Activated CD4-positive, CD25-positive, alpha-beta regulatory T cell (primary cell): ENCODE data around the gene PHACTR4.
"Not testable (repeated sequence)": the region's sequence is repeated elsewhere in the genome, so short reads cannot be mapped to it uniquely, and the experiment has no call there.

Source experiments
- DNase-seq, 4 experiments: peaks; one replicate each; lab custom pipeline; 2025; lab: John Stamatoyannopoulos, UW

PHACTR4 gene

GRCh38 chr1:28437264-28437923 is 67.9 kb downstream of the PHACTR4 start:
- DNase-seq = no peak

DNA sequence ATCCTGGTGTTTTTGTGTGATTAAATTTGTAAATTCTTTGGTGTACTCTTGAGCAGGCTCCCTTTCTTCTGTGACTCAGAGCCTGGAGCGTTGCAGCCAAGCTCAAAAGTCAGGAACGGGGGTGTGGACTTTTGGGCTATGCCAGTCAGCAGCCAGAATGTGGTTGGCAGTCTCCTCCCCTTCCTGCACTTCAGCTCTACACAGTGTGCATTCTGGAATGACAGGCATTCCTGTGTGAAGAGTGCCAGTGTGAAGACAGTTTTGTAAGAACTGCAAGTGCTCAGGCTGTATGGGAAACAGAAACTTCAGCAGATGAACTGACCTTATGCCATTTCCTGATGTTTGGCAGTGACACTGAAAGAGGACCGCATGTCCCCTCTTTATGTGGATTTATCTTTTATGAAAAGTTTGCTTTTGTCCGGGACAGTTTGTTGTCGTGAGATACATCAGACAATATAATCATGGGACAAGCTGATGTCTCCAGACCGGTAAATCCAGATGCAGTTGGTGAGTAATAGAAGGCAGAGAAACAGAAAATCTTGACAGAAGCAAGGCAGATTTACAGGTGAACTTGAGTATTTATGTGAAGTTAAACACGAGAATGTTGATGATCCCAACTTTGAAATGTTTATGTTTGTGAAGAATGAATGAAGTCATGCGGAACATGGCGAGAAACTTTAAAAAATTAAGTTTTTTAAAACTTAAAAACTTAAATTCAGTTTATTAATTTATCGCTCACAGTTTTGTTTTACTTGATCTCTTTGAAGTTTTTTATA is 68.6 kb downstream of the PHACTR4 start:
- no peak for DNase-seq

DNA sequence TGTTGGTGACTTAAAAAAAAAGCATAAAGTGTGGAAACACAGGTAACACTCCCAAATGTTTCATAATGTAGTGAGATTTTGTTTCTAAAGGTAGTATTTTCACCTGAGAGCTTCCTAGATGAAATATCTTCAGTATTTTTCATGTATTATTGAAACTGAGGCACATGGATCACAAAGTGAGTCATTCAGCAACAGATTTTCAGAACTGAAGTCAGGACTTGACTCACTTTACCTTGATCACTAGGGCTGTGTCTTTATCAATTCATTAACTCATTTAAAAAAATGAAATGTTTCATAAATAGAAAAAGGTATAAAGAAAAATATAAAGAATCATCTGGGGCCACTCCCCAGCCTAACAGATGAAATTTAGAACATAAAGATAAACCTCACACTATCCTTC is 69.8 kb downstream of the PHACTR4 start:
- DNase-seq = no peak

- DNase-seq = no peak
Measured at GRCh38 chr1:28441674-28442073, 72.1 kb downstream of the PHACTR4 start.

DNA sequence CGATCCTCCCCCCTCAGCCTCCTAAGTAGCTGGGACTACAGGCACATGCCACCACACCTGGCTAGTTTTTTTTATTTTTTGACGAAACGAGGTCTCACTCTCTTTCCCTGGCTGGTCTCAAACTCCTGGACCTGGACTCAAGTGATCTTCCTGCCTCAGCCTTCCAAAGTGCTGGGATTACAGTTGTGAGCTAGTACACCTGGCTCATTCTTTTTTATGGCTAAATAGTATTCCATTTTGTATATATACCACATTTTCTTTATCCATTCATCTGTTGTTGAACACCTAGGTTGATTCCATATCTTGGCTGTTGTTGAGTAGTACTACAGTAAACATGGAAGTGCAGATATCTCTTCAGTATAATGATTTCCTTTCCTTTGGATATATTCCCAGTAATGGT is 74.0 kb downstream of the PHACTR4 start:
- no peak for DNase-seq

GRCh38 chr1:28447679-28448078 is 78.1 kb downstream of the PHACTR4 start:
- no peak for DNase-seq

- not testable (repeated sequence) for DNase-seq
Measured at GRCh38 chr1:28448094-28448611, 78.6 kb downstream of the PHACTR4 start.

DNA sequence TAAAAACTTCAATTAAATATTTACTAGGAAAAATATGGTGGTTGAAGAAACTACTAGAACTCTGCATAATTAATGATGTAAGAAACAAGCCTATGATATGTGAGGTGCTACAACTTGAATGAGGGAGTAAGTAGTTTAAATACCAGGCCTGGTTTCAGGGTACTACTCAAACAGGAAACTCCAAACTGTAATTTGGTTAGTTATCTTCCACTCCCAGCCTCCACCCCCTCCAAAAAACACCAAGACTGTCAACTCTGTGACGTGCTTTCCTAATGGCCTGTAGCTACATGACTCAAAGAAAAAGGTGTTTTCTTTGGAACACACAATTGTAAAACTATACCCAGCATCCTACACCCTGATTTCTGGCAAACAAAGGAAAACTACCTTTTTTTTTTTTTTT is 80.4 kb downstream of the PHACTR4 start:
- DNase-seq = no peak

DNA sequence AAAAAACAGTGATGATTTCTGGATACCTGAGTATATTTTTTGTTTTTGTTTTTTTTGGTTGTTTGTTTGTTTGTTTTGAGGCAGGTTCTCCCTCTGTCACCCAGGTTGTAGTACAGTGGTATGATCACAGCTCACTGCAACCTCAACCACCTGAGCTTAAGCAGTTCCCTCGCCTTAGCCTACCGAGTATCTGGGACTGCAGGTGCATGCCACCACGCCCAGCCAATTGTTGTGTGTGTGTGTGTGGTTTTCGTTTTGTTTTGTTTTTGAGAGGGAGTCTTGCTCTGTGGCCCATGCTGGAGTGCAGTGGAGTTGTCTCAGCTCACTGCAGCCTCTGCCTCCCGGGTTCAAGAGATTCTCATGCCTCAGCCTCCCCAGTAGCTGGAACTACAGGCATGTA is 81.0 kb downstream of the PHACTR4 start:
- no peak for DNase-seq

DNA sequence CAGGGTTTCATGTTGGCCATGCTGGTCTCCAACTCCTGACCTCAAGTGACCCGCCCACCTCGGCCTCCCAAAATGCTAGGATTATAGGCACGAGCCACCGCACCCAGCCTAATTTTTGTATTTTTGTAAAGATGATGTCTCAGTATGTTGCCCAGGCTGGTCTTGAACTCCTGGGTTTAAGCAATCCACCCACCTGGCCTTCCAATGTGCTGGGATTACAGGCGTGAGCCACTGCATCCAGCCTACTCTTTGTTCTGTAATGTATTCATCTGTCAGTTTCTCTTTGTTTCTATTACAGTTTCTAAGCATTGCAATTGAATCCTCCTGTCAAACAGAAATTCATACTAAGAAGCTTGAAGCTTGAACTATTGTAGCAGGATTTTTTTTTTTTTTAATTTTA is 81.5 kb downstream of the PHACTR4 start:
- DNase-seq = no peak

DNA sequence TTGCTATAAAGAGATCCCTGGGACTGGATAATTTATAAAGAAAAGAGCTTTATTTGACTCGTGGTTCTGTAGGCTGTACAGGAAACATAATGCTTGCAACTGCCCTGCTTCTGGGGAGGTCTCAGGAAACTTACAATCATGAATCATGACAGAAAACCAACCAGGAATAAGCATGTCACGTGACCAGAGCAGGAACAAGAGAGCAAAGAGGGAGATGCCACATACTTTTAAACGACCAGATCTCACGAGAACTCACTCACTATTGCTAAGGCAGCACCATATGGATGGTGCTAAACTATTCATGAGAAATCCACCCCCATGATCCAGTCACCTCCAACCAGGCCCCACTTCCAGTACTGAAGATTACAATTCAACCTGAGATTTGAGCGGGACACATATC is 86.5 kb downstream of the PHACTR4 start:
- no peak for DNase-seq

DNA sequence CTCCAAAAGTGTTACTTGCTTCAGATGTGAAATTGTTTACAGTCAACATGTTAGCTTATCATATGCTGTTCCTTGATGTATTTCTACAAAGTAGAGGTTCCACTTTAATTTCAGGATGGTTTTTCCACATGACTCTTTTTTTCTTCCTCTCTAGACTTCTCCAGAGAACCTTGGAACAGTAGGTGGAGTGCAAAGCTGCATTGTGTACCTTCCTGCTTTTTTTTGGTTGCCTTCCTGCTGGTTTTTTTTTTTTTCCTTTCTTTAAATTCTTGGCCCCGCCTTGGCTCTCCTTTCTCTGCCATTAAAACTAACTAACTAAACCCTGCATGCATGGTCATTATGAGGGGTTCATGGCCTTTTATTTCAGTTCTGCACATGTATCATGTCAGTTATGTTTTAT is 88.1 kb downstream of the PHACTR4 start:
- DNase-seq = no peak

- no peak for DNase-seq
Measured at GRCh38 chr1:28458237-28459228, 89.0 kb downstream of the PHACTR4 start.

DNA sequence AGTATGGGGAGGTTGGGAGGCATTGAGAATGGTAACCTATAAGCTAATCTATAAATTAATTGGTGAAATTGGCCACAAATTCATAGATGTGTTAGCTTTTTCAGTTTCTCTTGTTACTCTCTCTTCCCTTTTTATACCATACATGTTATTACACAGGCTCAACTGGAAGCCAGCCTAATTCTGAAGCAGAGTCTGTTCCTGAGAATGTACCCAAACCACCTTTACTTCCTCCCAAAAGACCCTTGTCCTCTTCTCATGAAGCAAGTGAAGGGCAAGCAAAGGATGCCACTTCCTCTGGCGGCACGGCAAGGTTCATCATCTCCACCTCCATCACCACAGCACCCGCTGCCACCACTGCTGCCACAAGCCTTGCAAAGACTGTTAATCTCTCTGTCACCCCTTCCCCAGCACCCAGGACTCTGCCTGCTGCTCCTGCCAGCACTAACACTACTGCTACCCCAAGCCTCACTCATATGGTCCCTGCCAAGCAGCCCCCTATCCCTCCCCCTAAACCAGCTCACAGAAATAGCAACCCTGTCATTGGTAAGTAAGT is 96.8 kb downstream of the PHACTR4 start:
- DNase-seq = no peak

GRCh38 chr1:28470146-28470545 is 100.6 kb downstream of the PHACTR4 start:
- DNase-seq = no peak

DNA sequence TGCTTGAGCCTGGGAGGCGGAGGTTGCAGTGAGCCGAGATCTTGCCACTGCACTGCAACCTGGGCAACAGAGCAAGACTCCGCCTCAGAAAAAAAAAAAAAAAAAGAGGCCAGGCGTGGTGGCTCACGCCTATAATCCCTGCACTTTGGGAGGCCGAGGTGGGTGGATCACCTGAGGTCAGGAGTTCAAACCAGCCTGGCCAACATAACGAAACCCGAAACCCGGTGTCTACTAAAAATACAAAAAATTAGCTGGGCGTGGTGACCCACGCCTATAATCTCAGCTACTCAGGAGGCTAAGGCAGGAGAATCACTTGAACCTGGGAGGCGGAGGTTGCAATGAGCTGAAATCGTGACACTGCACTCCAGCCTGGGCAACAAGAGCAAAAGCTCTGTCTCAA is 110.0 kb downstream of the PHACTR4 start:
- not testable (repeated sequence) for DNase-seq

DNA sequence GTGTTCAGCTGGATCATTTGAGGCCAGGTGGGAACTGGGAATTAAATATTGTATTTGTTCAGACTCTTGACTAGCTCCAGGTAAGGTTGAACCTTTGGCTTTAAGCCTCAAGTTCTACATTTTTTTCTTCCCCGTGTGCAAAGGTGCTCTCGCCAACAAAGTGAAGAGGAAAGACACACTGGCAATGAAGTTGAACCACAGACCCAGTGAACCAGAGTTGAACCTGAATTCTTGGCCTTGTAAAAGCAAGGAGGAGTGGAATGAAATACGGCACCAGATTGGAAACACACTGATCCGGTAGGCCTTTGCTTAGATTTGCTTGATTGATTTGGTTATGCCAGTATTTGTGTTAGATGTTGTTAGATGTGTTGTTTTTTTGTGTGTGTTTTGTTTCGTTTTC is 110.8 kb downstream of the PHACTR4 start:
- no peak for DNase-seq

DNA sequence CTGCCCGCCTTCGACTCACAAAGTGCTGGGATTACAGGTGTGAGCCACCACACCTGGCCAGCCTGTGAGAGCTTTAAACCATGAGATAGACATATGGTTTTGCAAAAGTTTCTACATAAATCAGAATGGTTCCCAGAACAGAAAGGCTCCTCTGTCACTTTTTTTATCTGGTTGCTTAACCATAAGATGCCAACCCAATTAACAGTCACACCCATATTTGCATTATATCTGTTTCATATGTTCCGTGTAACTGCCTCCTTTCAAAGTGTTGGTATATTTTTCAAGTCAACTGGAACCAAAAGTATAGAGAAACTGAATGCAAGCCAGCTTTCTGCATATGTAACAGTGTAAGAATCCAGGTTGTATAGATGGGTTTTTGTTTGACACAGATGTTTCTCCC is 112.6 kb downstream of the PHACTR4 start:
- no peak for DNase-seq

- DNase-seq = no peak
Measured at GRCh38 chr1:28482702-28483101, 113.2 kb downstream of the PHACTR4 start.

- no peak for DNase-seq
Measured at GRCh38 chr1:28494737-28495136, 125.2 kb downstream of the PHACTR4 start.

DNA sequence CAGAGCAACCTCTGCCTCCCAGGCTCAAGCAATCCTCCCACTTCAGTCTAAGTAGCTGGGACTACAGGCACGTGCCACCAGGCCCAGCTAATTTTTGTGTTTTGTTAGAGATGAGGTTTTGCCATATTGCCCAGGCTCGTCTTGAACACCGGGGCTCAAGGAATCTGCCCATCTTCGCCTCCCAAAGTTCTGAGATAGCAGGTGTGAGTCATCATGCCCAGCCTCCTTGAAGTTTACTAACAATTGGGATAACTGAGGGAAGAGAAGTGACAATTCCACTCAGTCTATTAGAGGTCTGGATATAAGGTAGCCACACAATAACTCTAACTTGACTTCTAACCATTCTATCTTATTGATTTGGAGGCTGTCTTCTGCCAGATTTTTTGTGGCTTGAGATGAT is 130.0 kb downstream of the PHACTR4 start:
- no peak for DNase-seq

GRCh38 chr1:28501925-28502324 is 132.4 kb downstream of the PHACTR4 start:
- no peak for DNase-seq
